OCI-LY1 (cell line): ENCODE measurements around the gene KCTD19.

Experiments
- H2AFZ ChIP-seq: fragments of 200-600 bp; sonication (generic), shearing (Covaris generic); 2 replicates; pipeline ENCODE4 v1.6.0; 2014; ENCODE audit warnings: antibody characterized with exemption, mild to moderate bottlenecking, low read length
- H3F3A ChIP-seq: fragments of 200-600 bp; sonication (generic), shearing (Covaris generic); 2 replicates; pipeline ENCODE4 v1.6.0; 2014; ENCODE audit warnings: mild to moderate bottlenecking, antibody characterized with exemption, low read length, moderate library complexity; ENCODE audit not compliant: insufficient read depth
- H3K27ac ChIP-seq: fragments of 200-600 bp; sonication (generic); 2 replicates; pipeline ENCODE4 v1.5.1; 2014; ENCODE audit warnings: low read length, mixed run types, mild to moderate bottlenecking, low read depth; ENCODE audit not compliant: poor library complexity, severe bottlenecking
- H3K27me3 ChIP-seq: fragments of 200-600 bp; sonication (generic); 2 replicates; pipeline ENCODE4 v1.6.0; 2014; ENCODE audit warnings: antibody characterized with exemption, mild to moderate bottlenecking, low read length, moderate library complexity; ENCODE audit not compliant: insufficient read depth
- H3K36me3 ChIP-seq: fragments of 200-600 bp; sonication (generic); 2 replicates; pipeline ENCODE4 v1.6.1; 2014; ENCODE audit warnings: mild to moderate bottlenecking, antibody characterized with exemption, low read length, moderate library complexity, mixed read lengths; ENCODE audit not compliant: insufficient read depth
- H3K4me1 ChIP-seq: fragments of 200-600 bp; sonication (generic); 2 replicates; pipeline ENCODE4 v1.5.1; 2014; ENCODE audit warnings: mild to moderate bottlenecking, low read length, moderate library complexity; ENCODE audit not compliant: insufficient read depth, severe bottlenecking
- H3K4me2 ChIP-seq: fragments of 200-600 bp; sonication (generic), shearing (Covaris generic); 2 replicates; pipeline ENCODE4 v1.6.1; 2014; ENCODE audit warnings: low read length
- H3K4me3 ChIP-seq: fragments of 200-600 bp; sonication (generic); 2 replicates; pipeline ENCODE4 v1.5.1; 2014; ENCODE audit warnings: low read length, low read depth, mild to moderate bottlenecking, mixed read lengths; ENCODE audit not compliant: poor library complexity, severe bottlenecking
- H3K79me2 ChIP-seq: fragments of 200-600 bp; shearing (Covaris generic); 2 replicates; pipeline ENCODE4 v1.6.1; 2016; ENCODE audit warnings: mixed run types, low read length, mixed read lengths; ENCODE audit not compliant: insufficient read depth
- H3K9ac ChIP-seq: fragments of 200-600 bp; sonication (generic), shearing (Covaris generic); 2 replicates; pipeline ENCODE4 v1.6.1; 2014; ENCODE audit warnings: mild to moderate bottlenecking, low read length, mixed read lengths
- H3K9me2 ChIP-seq: fragments of 200-600 bp; sonication (generic), shearing (Covaris generic); 2 replicates; pipeline ENCODE4 v1.6.1; 2014; ENCODE audit warnings: low read depth, mild to moderate bottlenecking, low read length, mixed read lengths
- H3K9me3 ChIP-seq: fragments of 200-600 bp; shearing (Covaris generic); 2 replicates; pipeline ENCODE4 v1.6.1; 2014; ENCODE audit warnings: low read length, mixed read lengths
- H4K20me1 ChIP-seq: fragments of 200-600 bp; sonication (generic), shearing (Covaris generic); 2 replicates; pipeline ENCODE4 v1.6.0; 2016; ENCODE audit warnings: mild to moderate bottlenecking, low read length; ENCODE audit not compliant: insufficient read depth
- EZH2 ChIP-seq: fragments of 200-600 bp; sonication (generic), shearing (Covaris generic); IDR thresholded peaks from 2 replicates; pipeline ENCODE4 v1.8.0; 2017; ENCODE audit warnings: borderline replicate concordance, mixed run types, mild to moderate bottlenecking, antibody characterized with exemption, low read length, moderate library complexity, mixed read lengths
- TF ChIP-seq, protein P1 (sequence below): fragments of 200-600 bp; sonication (generic), shearing (Covaris generic); IDR thresholded peaks from 2 replicates; pipeline ENCODE4 v1.5.1; 2017; ENCODE audit warnings: mild to moderate bottlenecking, antibody characterized with exemption, low read length, moderate library complexity, mixed read lengths

Gene KCTD19

DNA sequence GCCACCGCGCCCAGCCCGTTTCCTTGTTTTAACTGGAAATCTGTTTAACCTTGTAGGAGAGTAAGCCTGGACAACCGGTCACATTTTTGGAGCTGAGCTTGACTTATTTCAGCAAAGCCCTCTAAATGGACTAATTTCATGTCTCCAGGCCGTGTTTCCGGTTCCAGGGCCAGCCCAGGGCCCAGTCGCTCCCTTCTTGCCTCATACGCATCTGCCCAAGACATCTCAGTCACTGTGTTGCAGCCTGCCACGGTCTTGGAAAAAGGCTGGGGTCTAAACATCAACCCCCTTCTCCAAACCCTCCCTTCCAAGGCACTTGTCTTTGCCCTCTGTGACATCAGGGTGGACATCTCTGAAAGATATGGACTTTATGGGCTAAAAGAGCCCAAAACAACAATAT lies 28.3 kb downstream of the KCTD19 start:
- H3F3A ChIP-seq: no peaks in the 10 kb centered on the region
- peaks cover 11% of the 10 kb centered on the region; the same call in 1 of the 2 replicates for H3K27me3 ChIP-seq
- H3K4me1 ChIP-seq: no peaks in the 10 kb centered on the region
- no peak overlapping the region for H3K9ac ChIP-seq
- no peaks in the 10 kb centered on the region for H4K20me1 ChIP-seq
- no peak overlapping the region for H3K4me2 ChIP-seq
- no peak overlapping the region for H2AFZ ChIP-seq
- no peaks in the 10 kb centered on the region for H3K36me3 ChIP-seq
- TF ChIP-seq, protein P1, sequence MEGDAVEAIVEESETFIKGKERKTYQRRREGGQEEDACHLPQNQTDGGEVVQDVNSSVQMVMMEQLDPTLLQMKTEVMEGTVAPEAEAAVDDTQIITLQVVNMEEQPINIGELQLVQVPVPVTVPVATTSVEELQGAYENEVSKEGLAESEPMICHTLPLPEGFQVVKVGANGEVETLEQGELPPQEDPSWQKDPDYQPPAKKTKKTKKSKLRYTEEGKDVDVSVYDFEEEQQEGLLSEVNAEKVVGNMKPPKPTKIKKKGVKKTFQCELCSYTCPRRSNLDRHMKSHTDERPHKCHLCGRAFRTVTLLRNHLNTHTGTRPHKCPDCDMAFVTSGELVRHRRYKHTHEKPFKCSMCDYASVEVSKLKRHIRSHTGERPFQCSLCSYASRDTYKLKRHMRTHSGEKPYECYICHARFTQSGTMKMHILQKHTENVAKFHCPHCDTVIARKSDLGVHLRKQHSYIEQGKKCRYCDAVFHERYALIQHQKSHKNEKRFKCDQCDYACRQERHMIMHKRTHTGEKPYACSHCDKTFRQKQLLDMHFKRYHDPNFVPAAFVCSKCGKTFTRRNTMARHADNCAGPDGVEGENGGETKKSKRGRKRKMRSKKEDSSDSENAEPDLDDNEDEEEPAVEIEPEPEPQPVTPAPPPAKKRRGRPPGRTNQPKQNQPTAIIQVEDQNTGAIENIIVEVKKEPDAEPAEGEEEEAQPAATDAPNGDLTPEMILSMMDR: no peak
- no peak for TF ChIP-seq EZH2
- H3K4me3 ChIP-seq: no peak overlapping the region
- no peaks in the 10 kb centered on the region for H3K79me2 ChIP-seq
- H3K27ac ChIP-seq: no peak overlapping the region
- H3K9me2 ChIP-seq: no peaks in the 10 kb centered on the region
- H3K9me3 ChIP-seq: no peaks in the 10 kb centered on the region

GRCh38 chr16:67296420-67296819 lies 30.1 kb downstream of the KCTD19 start:
- Histone ChIP-seq H3F3A (no peaks in the 10 kb centered on the region), H3K9me3 (no peaks in the 10 kb centered on the region), H3K79me2 (no peaks in the 10 kb centered on the region), H3K4me3 (no peak overlapping the region), H3K9ac (no peak overlapping the region), H3K27me3 (peaks cover 8% of the 10 kb centered on the region; the same call in 1 of the 2 replicates), H3K4me2 (no peak overlapping the region), H3K27ac (no peak overlapping the region), H3K4me1 (no peaks in the 10 kb centered on the region), H3K9me2 (no peaks in the 10 kb centered on the region), H4K20me1 (no peaks in the 10 kb centered on the region), H2AFZ (no peak overlapping the region), H3K36me3 (no peaks in the 10 kb centered on the region)
- TF ChIP-seq, protein P1: no peak

DNA sequence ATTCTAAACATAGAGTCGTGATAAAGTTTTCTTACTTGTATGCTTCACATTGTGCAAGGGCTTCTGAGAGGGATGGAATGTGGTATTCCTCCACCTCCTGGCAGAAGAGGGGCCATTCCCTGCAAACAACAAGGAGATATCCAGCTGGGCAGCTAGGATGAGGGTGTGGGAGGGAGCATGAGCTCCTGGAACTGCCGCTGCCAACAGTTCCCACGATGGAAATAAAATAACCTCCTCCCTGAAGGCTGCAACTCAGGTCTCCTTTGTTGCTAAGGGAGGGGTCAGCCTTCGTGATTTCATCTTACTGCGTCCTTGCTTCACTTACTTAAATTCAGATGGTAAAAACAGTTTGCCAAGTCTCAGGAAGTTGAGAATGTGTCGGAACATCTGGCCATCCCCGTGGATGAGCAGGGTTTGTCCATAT lies 31.6 kb downstream of the KCTD19 start:
- TF ChIP-seq, protein P1: no peak
- no peak for TF ChIP-seq EZH2
- Histone ChIP-seq H3K4me2 (no peak overlapping the region), H4K20me1 (no peaks in the 10 kb centered on the region), H3K4me1 (no peaks in the 10 kb centered on the region), H3K36me3 (no peaks in the 10 kb centered on the region), H3K9me3 (no peaks in the 10 kb centered on the region), H3K9ac (no peak overlapping the region), H3K27ac (no peak overlapping the region), H3K4me3 (no peak overlapping the region), H3F3A (no peaks in the 10 kb centered on the region), H3K9me2 (no peaks in the 10 kb centered on the region), H3K27me3 (peaks cover 5% of the 10 kb centered on the region; the same call in 1 of the 2 replicates), H2AFZ (no peak overlapping the region), H3K79me2 (no peaks in the 10 kb centered on the region)
